Left lung (tissue), 10 donors: ENCODE measurements around the gene LAG3. TPM values are rescaled to one million over a fixed set of nuclear protein-coding genes. Genes with fewer than 3 reads are reported as not detected.

ENCODE experiments used
- ATAC-seq: fragments of 200-7000 bp; cut with Tn5 transposase; one replicate; pipeline ENCODE4 v1.9.1; 2020; ENCODE audit warnings: moderate library complexity
- DNase-seq, 4 donors: peaks; one replicate each; pipeline ENCODE4 v3.0.0-alpha.2; 2013 to 2020
- H3K27ac ChIP-seq, 2 donors: fragments of 200-600 bp; sonication (generic) in 1 of 2; one replicate each; pipeline versions ENCODE4 v1.5.0 to v1.8.0; 2020 to 2021
- H3K27me3 ChIP-seq, 2 donors: fragments of 200-600 bp; sonication (generic) in 1 of 2; one replicate each; pipeline versions ENCODE4 v1.5.0 to v1.8.0; 2020 to 2021
- H3K36me3 ChIP-seq, 2 donors: fragments of 200-600 bp; sonication (generic) in 1 of 2; one replicate each; pipeline versions ENCODE4 v1.5.0 to v1.8.0; 2020 to 2021
- H3K4me1 ChIP-seq, 2 donors: fragments of 200-600 bp; one replicate each; pipeline ENCODE4 v1.8.0; 2021
- H3K4me3 ChIP-seq, 2 donors: fragments of 200-600 bp; sonication (generic) in 1 of 2; one replicate each; pipeline versions ENCODE4 v1.5.0 to v1.8.0; 2020 to 2021; ENCODE audit warnings: mild to moderate bottlenecking in 1 of 2
- H3K9me3 ChIP-seq, 2 donors: fragments of 200-600 bp; sonication (generic) in 1 of 2; one replicate each; pipeline versions ENCODE4 v1.5.0 to v1.8.0; 2020 to 2021
- intact Hi-C, 2 donors: fragments of 100-400 bp; cut with DNase I; formaldehyde crosslinking; loops; one replicate each; pipeline versions ENCODE4 v1.11.2 to v1.14.2; 2022
- polyA plus RNA-seq, 6 donors: library from polyadenylated mRNA; unstranded; fragments of 120-200 nt; gene quantifications; one replicate each; pipeline ENCODE4 v1.2.1, GENCODE V29; 2013; ENCODE audit not compliant: insufficient read length in 6 of 6
- total RNA-seq, 2 donors: library from RNA; stranded (reverse); fragmentation: NEBNext Ultra II Directional; extraction: Animal tissue kit (Norgen Biotek cat#: 25700); gene quantifications; one replicate each; pipeline ENCODE4 v1.2.1, GENCODE V29; 2021
- TF ChIP-seq, protein P1 (sequence below), 2 donors: fragments of 200-600 bp; sonication (generic) in 1 of 2; IDR thresholded peaks; one replicate each; pipeline versions ENCODE4 v1.5.0 to v1.8.0; 2021; ENCODE audit warnings: antibody characterized with exemption in 2 of 2
- donor health status: DM: no; HTN: yes; CAD: no.
- donor health status: DM: no; HTN: no; CAD: no.

Gene LAG3
- total and polyA plus RNA-seq, 8 donors, result 0.79 to 3.0 (median 1.7) TPM

DNA sequence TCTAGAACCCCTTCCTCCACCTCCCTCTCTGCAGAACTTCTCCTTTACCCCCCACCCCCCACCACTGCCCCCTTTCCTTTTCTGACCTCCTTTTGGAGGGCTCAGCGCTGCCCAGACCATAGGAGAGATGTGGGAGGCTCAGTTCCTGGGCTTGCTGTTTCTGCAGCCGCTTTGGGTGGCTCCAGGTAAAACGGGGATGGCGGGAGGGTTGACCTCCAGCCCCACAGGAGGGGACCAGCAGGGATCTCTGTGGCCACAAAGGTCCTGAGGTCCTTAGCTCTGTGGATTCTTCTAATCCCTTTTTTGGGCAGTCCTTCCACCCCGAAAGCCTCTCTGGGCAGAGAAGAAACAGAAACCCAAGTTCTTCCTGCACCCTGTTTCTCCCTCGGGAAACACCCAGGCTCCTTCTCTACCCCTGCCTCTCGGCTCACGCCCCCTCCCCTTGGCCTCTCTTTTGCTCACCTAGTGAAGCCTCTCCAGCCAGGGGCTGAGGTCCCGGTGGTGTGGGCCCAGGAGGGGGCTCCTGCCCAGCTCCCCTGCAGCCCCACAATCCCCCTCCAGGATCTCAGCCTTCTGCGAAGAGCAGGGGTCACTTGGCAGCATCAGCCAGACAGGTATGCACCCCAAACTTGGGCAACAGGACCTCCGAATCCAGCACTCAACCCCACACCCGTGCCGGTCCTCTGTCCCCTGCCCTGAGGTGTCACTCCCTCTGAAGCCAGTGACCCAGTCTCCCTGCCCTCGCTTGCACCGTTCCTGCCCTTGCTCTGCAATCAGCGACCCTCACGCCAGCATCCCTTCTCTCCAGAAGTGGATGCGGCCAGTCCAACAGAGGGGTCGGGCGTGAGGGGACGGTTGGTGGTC, 638 bp downstream of the LAG3 start:
- TF ChIP-seq, protein P1, sequence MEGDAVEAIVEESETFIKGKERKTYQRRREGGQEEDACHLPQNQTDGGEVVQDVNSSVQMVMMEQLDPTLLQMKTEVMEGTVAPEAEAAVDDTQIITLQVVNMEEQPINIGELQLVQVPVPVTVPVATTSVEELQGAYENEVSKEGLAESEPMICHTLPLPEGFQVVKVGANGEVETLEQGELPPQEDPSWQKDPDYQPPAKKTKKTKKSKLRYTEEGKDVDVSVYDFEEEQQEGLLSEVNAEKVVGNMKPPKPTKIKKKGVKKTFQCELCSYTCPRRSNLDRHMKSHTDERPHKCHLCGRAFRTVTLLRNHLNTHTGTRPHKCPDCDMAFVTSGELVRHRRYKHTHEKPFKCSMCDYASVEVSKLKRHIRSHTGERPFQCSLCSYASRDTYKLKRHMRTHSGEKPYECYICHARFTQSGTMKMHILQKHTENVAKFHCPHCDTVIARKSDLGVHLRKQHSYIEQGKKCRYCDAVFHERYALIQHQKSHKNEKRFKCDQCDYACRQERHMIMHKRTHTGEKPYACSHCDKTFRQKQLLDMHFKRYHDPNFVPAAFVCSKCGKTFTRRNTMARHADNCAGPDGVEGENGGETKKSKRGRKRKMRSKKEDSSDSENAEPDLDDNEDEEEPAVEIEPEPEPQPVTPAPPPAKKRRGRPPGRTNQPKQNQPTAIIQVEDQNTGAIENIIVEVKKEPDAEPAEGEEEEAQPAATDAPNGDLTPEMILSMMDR (IDR thresholded peaks at IDR 0.05), result no peak
- DNase-seq (no peak), ATAC-seq (no peak)
- Histone ChIP-seq H3K27me3 (peaks cover 0 to 52% of the 10 kb centered on the region in 2 donors), H3K9me3 (no peaks in the 10 kb centered on the region), H3K36me3 (peaks cover 0 to 19% of the 10 kb centered on the region in 2 donors), H3K4me3 (no peak overlapping the region), H3K4me1 (peaks cover 14 to 52% of the 10 kb centered on the region in 2 donors), H3K27ac (no peak overlapping the region)
- intact Hi-C loops, result no loop called here

DNA sequence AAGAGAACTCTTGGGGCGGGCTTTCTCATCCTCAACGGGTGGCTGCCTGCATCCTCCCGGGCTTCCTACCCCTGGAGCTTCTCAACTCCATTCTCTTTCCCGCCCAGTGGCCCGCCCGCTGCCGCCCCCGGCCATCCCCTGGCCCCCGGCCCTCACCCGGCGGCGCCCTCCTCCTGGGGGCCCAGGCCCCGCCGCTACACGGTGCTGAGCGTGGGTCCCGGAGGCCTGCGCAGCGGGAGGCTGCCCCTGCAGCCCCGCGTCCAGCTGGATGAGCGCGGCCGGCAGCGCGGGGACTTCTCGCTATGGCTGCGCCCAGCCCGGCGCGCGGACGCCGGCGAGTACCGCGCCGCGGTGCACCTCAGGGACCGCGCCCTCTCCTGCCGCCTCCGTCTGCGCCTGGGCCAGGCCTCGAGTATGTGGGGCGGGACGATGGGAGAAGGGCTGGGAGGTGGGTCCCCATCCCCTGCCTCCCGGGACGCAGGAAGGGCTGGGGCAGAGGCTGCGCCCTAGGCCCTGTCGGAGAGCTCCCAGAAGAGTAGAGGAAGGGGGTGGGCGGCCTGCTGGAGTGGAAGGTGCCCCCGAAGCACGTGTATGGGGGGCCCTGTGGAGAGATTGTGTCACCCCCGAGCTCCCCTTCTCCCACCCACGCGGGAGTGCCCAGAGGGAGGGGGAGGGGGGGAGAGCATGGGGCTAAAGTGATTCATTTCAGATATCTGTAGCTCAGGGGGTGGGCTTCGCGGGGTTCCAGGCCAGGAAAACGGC, 1.5 kb downstream of the LAG3 start:
- DNase-seq (no peak), ATAC-seq (no peak)
- Histone ChIP-seq H3K27ac (no peak overlapping the region), H3K4me3 (no peak overlapping the region), H3K9me3 (no peaks in the 10 kb centered on the region), H3K36me3 (peaks cover 0 to 19% of the 10 kb centered on the region in 2 donors), H3K4me1 (peaks cover 11 to 51% of the 10 kb centered on the region in 2 donors), H3K27me3 (peaks cover 0 to 47% of the 10 kb centered on the region in 2 donors)
- intact Hi-C loops, result no loop called here
- TF ChIP-seq, protein P1 (IDR thresholded peaks at IDR 0.05), result no peak

DNA sequence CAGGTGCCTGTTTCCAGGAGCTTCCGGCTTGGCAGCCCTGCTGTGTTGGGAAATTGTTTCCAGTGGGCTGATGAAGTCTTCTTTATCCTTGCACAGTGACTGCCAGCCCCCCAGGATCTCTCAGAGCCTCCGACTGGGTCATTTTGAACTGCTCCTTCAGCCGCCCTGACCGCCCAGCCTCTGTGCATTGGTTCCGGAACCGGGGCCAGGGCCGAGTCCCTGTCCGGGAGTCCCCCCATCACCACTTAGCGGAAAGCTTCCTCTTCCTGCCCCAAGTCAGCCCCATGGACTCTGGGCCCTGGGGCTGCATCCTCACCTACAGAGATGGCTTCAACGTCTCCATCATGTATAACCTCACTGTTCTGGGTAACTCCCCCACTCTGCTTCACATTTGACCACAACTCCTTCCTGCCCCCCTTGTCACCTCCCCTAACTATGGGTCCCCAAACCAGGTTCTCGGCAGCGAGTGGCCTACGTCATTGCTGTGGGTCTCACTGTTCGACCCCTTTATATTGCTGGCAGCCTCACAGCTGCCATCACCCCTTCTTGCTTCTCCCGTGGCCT, 2.3 kb downstream of the LAG3 start:
- H3K27me3 ChIP-seq, result peaks cover 0 to 47% of the 10 kb centered on the region in 2 donors
- H3K4me1 ChIP-seq, result peaks cover 11 to 49% of the 10 kb centered on the region in 2 donors
- ATAC-seq (no peak), DNase-seq (no peak)
- no peak overlapping the region for H3K27ac ChIP-seq
- TF ChIP-seq, protein P1 (IDR thresholded peaks at IDR 0.05), result no peak
- H3K36me3 ChIP-seq, result peaks cover 0 to 19% of the 10 kb centered on the region in 2 donors
- H3K9me3 ChIP-seq, result no peaks in the 10 kb centered on the region
- no peak overlapping the region for H3K4me3 ChIP-seq
- intact Hi-C loops, result no loop called here

DNA sequence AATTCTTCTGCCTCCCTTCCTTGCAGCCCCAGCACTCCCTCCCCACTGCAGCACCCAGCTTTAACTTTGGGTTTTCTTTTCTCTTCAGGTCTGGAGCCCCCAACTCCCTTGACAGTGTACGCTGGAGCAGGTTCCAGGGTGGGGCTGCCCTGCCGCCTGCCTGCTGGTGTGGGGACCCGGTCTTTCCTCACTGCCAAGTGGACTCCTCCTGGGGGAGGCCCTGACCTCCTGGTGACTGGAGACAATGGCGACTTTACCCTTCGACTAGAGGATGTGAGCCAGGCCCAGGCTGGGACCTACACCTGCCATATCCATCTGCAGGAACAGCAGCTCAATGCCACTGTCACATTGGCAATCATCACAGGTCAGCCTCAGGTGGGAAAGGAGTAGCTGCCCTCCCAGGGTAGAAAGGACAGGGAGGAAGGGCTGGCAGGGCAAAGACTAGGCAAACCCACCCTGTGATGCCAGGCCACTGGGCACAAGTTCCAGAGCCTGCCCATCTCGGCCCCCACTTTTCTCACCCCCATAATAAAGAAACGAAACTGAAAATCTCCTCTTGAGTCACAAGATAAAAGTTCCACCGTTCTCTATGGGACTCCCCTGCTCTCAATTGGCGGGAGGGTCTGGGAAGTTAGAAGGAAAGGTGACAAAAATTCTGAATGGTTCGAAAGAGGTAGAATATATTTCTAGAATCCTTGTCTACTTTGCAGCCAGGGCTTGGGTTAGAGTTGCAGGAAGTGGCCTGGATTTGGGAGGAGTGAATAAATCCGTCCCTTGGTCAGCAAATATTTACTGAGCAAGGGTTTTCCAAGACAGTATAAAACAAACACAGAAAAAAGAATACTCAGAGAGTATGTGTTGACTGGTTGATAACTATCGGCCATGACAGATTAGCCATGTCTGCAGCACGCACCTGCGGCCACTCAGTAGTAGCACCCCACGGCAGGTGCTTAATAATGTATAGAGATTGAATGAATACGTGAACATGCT, 3.2 kb downstream of the LAG3 start:
- intact Hi-C loops, result no loop called here
- H3K36me3 ChIP-seq, result peaks cover 0 to 11% of the 10 kb centered on the region in 2 donors
- peaks cover 11 to 41% of the 10 kb centered on the region in 2 donors for H3K4me1 ChIP-seq
- no peaks in the 10 kb centered on the region for H3K9me3 ChIP-seq
- ATAC-seq, result no peak
- H3K4me3 ChIP-seq, result no peak overlapping the region
- DNase-seq, result no peak
- H3K27me3 ChIP-seq, result peaks cover 0 to 47% of the 10 kb centered on the region in 2 donors
- H3K27ac ChIP-seq, result no peak overlapping the region
- TF ChIP-seq, protein P1 (IDR thresholded peaks at IDR 0.05), result no peak
